Globus pallidus (tissue), 1 donor: Measurements from ENCODE around the gene PBX1.

ENCODE experiments used
- DNase-seq: peaks from one replicate; pipeline ENCODE4 v3.0.0-alpha.2; 2015; ENCODE audit warnings: low spot score

PBX1 gene

DNA sequence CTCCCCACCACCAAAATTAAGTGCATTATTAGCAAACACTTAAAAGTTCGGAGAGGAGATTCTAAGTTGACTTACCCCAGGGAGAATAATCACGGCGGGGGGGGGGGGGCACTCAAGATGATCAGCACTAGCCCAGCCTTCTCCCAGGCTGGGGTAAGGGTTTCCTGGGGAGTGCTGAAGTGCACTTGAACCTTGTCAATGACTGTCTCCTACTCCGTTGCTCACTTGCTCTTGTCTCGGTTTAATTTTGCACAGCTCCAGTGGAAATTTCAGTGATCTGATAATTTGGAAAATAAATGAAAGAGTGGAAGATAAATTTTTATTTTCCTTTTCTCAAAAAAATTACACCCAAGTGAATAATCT lies 59.2 kb downstream of the PBX1 start:
- DNase-seq: no peak

DNA sequence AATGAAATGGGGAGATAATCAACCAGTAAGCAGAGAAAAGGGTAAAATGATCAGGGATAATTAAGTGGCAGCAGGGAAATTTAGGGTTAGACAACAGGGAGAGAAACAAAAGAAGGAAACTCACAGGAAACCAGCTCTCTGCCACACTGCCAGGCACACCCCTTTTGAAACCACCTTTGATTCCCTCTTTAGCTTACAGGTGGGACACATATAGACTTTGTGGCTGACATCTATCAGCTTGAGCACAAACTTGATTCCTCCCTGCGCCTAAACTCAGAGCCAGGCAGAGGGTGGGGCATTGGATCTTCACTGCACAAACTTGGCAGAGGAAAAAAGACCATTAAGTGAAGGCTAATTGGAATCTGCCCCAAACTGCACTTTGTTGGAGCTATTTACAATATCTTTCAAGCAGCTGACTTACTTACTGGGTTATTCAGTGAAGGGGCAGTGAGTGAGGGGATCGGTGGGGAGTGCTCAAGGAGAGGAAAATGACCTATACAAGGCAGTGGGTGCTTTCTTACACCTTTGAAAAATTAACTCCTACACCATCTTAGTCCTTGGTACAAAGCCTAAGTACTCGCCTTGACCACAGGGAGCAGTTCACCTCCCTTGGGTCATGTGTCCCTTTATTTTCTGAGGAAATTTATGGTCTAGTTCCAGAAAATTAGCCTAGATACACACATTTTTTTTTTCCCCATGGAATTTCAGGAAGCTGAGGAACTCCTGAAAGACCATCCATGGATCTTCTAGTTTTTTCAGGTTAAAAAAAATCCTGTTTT lies 60.2 kb downstream of the PBX1 start:
- DNase-seq: no peak

DNA sequence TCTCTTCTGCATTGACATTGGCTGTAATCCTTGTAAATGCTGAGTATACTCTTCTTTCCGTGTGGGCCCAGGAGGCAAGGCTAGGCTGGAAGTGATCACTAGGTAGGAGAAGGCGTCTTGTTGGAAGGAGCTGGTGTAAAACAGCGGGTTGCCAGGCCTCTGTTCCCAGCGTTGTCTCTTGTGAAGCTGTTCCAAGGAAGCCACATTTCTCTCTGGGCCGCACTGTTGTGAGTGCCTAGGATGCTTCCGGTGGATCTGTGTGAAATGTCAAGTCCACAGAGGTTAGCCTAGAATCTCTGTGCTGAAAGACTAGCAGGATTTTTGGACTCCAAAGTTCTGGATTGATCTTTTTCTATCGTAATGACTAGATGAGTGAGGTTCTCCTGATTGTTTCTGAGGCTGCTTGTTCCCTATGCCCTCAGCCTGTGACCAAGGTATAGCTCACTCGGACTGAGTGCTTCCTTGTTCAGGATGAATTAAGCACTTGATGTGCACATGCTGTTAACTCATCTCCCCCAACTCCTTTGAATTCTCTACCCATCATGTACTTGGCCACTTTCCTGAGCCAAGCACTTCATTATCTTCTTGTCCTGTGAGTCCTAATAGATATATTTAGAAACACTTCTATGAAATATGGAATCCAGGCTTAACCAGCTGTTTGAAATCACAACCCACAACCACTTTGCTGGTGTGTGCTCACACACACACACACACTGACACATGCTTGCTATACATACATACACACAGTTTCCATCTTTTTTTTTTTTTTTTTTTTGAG lies 63.3 kb downstream of the PBX1 start:
- no peak for DNase-seq

DNA sequence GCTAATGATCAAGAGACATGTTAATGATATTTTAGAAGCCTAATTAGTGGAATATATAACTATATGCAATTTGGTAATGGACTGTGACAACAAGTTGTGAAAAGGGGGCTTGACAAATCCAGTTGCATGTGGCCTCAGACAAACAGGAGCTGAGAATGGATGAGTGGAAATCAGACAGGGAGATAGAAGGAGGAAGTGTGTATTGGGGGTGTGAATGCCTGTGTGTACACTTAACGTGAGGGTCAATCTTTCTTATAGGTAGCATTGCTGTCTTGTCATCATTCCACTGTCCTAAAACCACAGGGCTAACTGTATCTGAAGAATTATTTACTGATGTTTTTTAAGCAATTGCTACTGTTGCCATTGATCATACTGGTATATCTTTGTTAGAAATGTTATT lies 64.8 kb downstream of the PBX1 start:
- DNase-seq: no peak

DNA sequence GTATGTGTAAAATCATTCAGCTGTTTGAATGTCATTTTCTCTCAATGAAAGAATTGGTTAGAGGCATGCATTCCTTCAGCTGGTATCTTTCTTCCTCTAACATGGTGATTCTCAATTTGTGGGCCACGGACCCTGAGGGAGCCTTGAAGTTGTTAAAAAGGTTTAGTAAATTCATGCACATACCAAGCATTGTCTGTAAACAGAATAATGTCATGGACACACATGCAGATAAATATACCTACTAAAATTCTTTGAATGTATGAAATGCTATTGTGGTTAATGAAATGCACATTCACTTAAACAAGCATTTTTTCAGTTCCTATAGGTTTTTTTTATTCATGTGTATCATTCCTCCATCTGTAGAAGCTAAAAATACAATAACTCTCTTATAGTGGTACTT lies 65.4 kb downstream of the PBX1 start:
- no peak for DNase-seq

DNA sequence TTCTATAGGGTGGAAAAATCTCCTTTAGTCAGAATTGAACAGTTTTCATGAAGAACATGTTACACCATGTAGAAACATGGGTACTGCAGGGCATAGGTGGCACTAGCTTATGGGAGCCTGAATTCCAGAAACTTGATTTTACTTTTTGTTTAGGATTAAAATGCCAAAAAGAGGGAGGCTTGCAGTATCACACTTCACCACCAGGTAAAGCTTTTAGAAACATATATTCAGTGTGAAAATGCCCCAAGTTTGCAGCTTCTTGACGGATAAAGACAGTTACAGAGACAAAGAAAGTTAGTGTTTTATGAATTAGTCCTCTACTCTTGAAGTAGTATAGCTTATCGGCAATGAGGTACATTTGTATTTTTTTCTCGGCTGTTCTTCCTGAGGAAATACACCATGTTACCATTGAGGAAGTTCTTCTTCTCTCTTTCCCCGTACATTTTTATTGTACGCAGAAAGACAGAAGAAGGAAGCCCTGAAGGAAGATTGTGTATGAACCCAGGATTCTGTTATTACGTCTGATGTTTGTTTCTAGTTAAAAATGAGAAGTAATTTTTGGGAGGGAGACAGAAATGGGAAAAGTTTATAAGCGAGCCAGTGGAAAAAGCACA lies 66.1 kb downstream of the PBX1 start:
- no peak for DNase-seq

DNA sequence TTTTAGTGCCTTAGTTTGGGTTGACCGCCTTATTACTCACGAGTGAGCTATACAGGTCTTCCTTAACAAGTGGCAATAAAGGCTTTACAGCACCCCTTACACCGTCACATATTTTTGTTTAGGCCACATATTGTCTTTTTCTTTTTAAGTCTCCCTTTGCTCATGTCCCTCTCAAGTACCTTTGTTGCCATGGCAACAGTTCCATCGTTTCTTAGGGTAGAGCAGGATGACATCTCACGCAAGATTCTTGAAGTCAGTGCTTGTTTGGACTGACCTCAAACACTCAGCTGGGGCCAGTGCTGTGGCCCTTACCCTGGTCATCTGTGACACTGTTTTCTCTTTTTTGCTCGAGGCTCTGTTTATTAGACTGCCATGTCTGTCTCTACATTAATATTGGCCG lies 69.8 kb downstream of the PBX1 start:
- no peak for DNase-seq

DNA sequence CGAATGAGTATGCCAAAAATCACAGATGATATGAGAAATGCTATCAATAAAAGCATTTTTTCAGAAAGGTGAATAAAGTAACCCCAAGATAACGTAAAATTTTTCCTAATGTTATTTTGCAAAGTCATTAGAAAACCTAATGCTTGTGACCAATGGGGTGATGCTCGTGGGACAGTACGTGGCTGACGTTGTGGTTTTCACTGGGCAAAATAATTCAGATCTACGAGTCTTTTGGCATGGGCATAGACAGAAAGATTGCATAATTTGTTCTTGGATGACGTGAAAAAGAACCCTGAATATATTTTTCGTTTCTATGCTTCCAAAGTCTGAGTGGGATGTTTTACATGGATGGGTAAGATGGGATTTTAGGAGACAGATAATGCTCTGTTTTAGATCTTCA lies 71.0 kb downstream of the PBX1 start:
- DNase-seq: no peak

DNA sequence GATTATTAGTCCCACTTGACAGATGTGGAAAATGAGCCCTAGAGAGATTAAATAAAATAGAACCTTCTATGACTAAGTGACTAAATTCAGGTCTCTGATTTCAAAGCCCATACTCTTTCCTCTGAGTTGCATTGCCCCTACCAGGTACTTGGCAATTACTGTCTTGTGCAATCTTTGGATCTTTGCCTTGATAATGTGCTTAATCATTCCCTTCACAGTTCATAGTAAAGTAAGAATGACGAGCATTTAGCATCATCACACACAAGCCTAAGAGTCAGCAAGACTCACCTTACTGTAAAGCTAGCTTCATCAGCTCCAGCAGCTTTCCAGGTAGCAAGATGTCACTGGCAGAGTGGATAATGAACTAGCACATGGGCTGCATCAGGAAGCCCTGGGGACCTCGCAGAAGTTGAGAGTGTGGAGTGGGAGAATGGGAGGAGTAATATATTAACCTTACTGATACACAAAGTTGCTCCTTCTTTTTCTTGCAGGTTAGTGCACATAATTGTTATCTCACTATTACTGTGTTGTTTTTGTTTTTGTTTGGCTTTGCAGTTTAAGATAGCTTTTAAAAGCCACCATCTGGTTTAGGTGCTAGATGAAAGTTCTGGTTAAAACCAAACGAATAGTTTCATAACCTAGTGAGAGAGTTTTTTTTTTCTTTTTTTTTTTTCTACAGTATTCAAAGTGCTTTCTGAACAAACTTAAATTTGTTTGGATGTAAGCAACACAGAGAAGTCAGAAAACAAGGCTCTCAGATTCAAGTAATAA lies 71.8 kb downstream of the PBX1 start:
- no peak for DNase-seq

DNA sequence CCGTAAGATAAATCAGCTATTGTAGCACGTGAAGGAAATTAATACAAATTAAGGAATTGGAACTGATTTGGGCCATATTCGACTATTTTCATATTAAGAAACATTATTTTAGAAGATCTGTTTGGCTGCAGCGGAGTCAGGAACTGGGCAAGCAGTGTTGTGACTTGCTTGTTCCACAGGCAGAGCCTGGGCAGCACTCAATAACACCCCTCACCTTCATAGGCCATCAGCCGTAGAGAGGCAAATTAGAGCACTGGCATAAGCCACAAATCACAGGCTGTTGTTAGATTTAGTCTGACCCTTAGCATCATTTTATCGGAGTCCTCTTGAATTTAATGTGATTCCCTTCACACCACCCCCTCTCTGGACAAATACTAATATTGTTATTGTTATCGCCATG lies 72.8 kb downstream of the PBX1 start:
- no peak for DNase-seq

DNA sequence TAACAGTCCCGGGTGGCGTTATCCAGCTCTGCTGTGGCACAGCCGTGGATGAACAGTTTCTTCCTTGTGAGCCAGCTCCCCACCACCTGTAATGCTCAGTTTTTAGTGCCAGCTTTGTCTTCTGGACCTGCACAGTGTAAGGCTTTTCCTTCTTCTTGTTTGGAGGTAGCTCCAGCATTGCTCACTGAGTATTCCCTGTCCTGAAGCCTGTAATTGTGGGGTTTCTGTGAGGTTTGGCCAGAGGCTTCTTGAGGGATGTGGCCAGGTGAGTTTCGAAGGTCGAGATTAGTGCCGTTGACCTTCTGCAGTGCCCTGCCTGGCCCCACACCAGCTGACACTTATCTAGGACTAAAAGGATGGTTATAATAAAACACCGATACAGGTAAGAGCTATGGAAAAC lies 75.0 kb downstream of the PBX1 start:
- no peak for DNase-seq

DNA sequence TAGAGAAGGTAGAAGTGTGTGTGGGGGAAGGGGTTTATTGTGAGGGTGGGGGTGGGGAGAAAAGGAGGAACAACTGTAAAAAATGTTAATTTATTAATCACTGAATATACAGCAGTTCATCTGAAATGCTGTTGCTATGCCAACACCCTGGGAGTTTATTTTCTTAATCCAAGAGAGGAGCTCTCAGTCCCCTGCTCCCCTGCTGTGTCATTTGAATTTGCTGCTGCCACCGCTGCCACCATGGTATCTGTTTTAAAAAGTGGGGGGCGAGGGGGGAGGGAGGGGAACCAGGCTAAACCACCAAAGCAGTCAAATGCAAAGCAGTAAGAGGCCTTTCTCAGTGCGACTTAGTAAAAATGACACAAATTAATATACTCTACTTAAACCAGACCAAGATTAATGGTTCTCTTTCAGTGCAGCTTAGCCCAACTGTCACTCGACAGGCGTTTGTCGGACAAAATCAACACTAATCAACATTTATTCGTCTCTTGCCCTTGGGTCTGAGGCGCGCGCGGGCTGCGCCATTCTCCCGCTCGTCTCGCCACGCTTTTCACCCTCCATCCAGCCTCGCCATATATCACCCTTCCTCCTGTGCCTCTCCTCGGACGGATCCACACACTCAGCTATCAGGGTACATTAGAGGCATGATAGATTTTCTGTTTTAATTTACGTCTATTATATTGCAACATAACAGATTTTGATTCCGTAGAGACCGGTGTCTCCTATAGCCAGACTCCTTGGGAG lies 76.2 kb downstream of the PBX1 start:
- no peak for DNase-seq

DNA sequence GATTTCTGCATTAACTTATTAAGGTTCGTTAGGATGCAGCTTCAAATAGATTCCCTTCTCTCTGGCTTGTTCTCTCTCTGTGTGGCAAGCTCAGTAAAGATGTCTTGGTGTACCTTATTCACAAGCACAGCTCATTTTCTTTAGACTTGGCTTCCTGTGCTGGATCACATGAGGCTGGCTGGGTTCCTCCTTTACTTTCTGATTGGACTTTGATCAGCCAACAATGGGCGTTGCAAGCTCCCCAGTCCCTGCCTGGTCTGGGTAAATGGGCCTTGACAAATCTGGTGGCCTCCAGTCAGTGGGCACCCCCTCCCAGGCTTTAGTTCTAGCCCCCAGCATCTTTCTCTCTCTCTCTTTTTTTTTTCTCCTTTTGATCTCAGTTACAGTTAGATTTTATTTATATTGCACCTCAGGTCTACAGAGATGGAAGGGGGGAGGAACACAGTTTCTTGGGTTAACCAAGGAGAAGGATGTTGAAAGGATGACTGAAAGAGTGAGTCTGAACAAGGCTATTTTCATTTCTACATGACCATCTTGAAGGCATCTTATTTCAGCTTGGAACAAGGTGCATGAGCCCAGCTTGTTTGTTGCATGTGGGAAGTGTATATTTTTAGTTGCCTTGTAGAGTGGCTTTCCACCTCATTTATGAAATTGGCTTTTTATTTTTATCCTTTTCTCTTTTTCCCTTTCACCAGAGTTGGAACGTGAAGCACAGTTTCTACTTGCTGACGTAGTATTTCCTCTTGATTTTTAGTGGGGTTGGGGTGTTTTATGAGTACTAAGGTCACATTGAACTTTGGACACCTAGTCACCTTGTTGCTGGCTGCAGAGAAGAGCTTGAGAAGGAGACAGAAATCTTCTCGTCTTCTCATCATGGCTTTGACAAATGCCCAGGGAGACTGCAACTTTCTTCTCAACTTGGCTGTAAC lies 77.1 kb downstream of the PBX1 start:
- peak; percentile 50 for DNase-seq

DNA sequence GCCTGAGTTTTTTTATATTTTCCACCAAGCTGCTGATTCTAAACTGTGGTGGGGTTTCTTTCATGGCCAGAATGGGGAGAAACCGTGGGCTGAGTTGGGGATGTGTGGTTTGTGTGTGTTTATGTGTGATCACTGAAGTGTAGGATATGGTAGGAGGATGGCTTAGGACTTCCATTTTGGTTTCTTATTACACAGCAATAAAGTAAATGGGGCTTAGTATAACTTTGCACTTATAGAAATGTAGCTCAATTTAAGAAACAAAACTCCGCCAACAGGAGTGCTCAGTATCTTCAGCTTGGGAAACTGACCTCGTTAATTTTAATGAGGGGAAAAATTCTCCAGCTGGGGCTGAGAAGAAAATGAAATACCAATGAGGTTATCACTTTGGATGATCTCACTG lies 77.8 kb downstream of the PBX1 start:
- no peak for DNase-seq

DNA sequence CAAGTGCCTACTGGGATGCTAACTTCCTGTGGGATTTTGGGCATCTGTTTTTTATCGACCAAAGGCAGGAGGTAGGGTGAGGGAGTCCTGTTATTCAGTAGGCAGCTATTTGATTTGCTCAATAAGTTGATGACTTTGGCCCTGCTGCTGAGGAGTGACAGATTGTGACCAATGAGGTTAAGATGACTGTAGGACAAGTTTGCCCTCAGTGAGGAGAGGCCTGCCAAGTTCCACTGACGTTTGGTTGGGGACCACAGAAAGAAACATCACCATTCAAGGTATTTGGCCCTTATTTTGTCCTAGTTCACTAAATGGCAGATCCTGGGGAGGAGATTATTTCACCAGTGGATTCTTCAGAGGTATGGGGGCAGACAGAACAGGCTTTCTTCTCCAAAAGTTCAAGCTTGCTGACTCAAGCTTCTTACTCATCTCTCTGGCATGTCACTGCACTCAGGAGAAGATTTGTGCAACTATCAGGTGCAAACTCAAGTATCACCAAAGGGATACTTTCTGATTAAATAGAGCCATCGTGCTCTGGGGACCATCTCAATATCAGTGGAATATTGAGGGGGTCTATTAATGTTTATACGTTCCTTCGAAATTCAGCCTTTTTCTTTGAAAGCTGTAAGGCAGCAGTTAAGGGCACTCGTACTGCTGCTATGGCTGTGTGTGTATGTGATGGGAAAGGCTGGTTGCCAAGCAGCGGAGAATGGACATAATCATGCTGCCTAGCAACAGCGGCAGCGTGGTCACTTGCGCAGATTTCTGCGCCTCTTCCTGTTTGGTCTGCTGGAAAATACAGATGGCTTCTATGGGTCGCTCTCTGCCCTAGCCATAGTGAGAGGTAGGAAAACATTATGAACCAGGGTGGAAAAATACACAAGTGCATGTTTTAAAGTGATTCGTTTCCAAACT lies 78.7 kb downstream of the PBX1 start:
- DNase-seq: peak; percentile 62

DNA sequence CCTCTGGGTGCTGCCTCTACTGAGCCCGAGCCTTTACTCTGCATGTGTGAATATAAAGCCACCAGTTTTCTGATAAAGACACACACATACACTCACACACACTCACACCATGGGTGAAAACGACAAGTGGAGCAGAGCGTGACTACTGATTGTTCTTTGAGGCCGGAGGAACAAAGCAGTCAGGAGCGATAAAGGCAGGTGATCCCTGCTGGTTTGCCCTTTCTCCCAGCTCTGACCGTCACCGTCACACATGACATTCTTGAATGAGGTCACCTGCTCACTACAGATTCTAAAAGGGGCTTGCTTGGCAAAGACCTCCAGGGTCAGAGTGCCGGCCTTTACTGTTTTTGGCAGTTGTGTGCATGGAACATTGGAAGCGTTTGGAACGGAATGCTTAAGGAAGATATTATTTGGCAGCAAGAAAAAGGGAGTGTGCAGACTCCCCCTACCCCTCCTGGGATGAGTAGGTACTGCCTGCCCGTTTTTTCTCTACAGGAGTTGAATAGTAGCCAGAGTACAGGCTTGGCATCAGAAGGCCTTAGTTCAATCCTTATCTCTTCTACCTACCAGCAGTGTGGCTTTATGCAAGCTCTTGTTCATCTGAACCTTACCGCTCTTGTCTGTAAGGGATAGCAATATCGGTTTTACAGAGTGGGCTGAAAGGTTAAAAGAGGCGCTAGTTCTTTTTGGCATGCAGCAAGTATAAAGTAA lies 79.7 kb downstream of the PBX1 start:
- DNase-seq: no peak

DNA sequence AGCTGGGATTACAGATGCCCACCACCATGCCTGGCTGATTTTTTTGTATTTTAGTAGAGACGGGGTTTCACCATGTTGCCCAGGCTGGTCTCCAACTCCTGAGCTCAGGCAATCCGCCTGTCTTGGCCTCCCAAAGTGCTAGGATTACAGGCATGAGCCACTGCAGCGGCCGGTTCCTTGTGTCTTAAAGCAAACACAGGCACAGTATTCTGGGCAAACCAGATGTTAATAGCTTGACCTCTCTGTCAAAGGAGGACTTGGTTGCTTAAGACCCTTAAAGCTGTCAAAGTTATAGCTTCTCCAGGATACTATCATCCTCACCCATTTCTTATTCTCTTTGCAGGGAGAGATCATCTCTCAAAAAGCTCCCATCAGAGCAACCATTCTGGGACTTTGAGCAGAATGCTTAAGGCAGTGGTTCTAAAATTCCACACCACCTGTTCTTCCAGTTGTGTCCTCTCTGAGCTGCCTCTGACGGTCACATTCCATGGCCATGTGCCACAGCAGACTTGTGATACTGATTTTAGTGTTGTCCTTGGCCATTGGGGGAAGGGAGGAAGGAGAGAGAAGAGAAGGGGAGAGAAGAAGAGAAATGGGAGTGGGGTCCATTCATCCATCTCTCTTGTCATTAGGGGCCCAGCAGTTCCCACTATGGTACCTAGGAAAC lies 81.8 kb downstream of the PBX1 start:
- DNase-seq: no peak

DNA sequence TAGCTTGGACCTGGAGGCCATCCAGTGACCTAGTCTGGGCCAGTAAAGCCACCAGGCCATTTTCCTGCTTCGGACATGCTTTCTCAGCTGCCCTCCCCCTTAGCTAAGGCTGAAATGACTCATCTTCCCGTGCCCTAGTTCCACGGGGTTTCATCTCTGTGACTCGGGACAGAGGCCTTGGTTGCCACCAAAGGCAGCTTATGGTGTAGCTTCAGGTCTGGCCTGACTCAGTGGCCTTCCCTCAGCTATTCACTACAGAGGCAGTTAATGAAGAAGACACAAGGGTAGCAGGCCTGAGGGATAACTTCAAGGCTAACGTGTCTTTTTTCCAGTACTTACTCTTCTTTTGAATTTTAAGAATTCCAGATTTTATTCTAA lies 82.4 kb downstream of the PBX1 start:
- DNase-seq: no peak
